SHP77 (cell line): ENCODE measurements around the gene GUCY1B1.
A peak's percentile ranks its signal among the peaks of the same experiment; 100 is the strongest.

ENCODE experiments used
- DNase-seq, 2 experiments: peaks; one replicate each; lab custom pipeline; 2025; lab: John Stamatoyannopoulos, UW

Gene GUCY1B1

DNA sequence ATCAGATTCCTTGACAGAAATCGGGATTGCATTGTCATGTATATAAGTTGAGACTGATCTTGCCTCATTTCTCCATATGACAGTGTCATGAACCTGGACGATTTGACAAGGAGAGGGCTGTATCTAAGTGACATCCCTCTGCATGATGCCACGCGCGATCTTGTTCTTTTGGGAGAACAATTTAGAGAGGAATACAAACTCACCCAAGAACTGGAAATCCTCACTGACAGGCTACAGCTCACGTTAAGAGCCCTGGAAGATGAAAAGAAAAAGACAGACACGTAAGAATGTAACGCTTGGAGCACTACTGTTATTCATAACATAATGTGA lies 40.9 kb downstream of the GUCY1B1 start:
- DNase-seq = no peak

DNA sequence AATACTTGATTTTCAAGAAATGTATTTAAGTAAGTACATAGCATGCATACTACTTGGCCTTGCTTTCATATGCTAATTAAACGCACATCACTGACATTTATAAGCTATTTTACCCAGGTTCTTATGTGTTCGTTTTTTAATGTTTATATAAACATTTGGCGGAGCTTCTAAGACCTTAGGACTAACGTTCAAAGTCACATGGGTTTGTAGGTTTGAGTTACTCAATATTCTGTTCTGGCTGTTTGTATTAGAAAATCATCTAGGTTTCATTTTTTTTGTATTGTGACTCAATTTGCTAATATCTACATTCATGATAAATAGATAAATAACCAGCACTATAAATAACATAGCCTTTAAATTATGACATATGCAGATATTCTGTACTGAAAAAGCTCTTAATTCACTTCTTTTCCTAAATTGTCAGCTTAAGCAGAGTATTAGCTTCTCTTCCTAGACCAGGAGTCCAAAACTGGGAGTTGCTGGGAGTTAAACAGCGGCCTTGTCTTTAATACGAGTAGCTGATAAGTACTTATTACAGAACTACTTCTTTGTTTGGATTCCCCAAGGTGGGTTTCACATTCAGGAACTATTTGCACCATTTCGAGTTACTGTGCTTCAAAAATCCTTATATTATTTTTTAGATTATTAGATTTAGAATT lies 42.0 kb downstream of the GUCY1B1 start:
- no peak for DNase-seq

DNA sequence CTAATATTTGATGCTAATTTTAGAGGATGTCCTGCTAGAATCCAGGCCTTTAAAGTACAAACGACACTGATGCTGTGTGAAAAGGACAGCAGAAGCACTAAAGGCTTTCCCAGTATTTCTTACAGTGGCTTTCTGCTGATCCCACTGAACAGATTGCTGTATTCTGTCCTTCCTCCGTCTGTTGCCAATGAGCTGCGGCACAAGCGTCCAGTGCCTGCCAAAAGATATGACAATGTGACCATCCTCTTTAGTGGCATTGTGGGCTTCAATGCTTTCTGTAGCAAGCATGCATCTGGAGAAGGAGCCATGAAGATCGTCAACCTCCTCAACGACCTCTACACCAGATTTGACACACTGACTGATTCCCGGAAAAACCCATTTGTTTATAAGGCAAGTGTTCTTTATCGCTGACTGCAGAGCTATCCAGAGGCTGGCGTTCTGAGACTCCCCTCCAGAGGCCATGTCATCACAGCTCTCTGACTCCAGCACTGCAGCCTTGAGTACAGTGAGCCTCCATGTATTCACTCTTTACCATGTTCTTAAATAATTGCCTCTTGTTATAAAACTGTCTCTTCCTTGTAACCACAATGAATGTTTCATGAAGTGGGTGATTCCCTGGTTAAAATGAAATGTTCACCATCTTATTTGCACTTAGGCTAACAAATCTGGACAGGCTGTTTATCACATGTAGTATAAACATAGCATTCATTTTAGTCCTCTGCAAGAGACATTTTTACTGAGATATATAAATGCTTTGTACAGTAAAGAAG lies 43.6 kb downstream of the GUCY1B1 start:
- no peak for DNase-seq

DNA sequence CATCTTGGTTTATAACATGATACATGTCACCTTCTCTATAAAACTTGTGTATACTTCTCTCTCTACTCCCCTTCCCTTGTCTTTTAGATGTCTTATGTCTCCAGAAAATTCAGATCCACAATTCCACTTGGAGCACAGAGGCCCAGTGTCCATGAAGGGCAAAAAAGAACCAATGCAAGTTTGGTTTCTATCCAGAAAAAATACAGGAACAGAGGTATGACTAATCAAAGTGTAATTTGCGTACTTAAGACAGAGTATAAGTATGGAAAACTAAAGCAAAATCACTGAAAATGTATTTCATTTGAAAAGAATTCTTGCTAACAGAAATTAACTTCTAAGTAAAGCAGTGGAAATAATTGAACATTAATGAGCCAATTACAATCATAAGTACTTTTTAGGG lies 46.2 kb downstream of the GUCY1B1 start:
- DNase-seq = no peak

DNA sequence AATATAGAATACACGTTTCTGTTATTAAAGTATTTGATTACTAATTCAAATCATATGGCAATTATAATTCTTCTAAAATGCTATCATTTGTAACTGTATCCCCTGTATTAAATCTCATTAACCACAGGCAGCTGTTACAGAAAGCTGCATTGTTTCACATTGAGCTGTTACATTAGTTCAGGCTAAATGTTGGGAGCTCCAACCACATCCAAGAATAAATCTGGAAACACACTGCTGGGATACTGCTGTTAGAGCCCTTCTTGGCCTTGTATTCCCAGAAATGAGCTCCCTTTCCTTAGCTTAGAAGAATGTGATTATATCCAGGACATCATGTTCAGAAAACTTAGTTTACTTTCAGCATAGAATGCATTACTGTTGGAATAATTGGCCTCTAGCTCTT lies 48.2 kb downstream of the GUCY1B1 start:
- no peak for DNase-seq

DNA sequence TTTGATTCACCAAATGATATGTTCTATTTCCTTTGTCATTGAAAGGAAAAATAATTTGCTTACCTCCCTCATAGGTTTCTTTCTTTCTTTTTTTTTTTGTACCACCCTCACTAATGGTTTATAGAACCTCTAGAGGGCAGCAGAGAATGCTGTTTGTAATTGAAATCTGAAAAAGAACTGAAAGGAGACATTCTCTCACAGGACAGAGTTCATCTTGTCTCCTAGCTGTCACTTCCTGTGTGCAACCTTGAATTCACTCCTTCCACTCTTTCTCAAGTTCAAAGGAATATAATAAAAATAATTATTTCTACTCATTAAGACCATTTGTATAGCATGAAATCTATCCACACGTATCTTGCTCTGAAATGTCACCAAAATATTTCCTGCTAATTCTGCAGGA lies 51.0 kb downstream of the GUCY1B1 start:
- DNase-seq = peak; percentile 35 to 39

DNA sequence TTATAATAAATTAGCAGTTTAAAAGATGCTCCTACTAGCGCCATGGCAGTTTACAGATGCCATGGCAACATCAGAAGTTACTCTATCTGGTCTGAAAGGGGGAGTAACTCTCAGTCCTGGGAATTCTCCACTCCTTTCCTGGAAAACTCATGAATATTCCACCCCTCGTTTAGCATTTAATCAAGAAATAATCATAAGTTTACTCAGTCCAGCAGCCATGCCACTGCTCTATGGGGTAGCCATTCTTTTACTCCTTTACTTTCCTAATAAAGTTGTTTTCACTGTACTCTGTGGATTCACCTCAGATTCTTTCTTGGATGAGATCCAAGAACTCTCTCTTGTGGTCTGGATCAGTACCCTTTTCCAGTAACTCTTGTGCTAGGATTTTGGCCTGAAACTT lies 52.3 kb downstream of the GUCY1B1 start:
- no peak for DNase-seq

DNA sequence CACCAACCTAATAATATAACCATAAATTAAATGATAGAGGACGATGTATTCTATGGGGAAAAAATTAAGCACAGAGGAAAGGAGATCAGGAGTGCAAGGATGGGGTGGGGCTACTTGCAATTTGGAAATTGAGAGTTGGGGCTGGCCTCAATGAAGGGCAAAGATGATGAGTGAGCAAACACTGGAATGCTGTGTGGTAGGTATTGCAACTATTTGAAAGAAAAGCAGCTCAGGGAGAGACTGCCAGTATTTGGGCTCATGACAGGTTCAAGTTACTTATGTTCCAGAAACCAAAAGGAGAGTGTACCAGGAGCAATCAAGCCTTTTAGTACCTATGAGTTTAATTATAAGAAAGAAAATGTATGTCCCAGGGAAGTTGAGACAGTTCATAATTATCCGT lies 59.8 kb downstream of the GUCY1B1 start:
- DNase-seq = no peak

DNA sequence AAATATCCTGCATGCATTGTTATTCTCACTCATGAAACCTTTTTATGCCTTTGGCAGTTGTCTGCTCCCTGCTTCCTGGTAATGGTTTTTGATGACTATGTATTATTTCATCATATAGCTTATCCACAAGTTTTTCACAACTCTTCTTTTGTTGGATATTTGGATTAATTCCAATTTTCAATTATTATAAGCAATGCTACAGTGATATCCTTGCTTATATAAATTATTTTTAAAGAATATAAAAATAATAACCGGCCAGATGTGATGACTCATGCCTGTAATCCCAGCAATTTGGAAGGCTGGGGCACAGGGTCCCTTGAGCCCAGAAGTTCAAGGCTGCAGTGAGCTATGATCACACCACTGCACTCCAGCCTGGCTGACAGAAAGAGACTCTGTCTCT lies 60.2 kb downstream of the GUCY1B1 start:
- DNase-seq = no peak

DNA sequence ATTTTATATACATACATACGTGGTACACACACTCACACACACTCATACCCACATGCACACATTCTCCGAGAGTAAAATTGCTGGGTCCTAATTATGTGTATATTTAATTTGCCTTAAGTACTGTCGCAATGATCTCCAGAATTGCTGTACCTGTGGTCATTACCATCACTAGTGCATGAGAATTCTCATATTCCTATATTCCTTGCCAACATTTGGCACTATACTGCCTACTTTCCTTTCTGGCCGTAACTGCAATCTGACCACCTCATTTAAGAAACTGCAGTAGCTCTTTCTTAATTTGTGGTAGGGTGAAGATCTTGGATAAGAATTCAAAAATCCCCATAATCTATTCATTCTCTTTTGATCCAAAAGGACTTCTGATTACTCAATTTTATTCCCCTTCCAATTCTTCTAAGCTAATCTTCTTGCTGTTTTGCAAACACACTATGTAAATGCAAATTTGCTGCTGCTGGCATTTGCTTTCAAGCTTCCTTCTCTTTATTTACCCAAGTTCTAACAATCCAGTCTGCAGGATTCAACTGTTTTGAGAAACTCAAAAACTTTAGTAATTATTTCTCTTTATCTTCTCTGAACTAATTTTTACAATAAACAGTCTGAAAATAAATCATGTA lies 62.2 kb downstream of the GUCY1B1 start:
- DNase-seq = no peak

DNA sequence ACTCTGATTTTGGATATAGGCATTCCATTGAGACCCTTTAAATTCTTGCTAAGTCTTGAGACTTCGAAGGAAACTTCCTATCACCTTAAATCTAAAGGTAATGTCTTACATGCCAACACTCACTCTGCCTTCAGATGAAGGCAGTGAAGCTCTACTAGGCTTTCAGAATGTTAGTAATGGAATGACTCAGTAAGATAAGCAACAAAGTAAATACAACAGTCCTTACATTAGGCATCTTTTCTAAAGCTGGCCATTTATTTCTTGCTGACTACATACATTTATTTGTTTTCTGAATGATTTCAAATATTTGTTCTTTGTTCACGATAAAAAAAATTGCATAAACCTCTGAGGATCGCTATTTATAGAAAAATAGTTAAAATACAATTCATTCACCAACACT lies 63.8 kb downstream of the GUCY1B1 start:
- DNase-seq = no peak

DNA sequence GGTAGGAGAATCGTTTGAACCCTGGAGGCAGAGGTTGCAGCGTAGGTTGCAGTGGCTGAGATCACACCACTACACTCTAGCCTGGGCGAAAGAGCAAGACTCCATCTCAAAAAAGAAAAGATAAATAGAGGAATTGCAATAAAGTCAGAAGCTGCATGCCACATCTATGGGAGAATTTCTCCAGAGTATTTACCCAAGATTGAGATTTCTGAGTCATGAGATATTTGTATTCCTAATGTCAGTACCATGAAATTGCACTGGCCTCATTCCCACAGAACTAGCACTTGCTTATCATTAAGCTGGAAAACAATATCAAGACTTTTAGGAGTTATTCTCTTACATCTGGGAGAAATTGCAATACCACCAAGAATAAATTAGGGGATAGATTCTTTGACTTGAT lies 69.8 kb downstream of the GUCY1B1 start:
- DNase-seq = no peak

DNA sequence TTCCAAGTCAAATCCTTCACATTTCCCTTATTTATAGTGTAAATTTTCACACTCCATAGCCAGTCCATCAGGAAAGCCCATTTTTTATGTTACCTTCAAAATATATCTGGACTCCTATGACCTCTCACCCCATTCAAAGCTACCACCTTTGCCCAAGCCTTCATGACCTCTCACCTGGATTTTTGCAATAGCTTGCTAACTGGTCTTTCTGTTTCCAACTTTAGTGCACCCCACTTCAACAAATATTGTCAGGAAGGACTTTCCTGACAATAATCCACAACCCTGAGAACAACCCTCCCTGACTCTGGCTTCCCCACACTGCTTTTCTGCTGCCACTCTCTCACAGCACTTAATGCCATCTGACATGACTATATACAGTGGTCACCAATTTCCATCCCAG lies 73.8 kb downstream of the GUCY1B1 start:
- no peak for DNase-seq

DNA sequence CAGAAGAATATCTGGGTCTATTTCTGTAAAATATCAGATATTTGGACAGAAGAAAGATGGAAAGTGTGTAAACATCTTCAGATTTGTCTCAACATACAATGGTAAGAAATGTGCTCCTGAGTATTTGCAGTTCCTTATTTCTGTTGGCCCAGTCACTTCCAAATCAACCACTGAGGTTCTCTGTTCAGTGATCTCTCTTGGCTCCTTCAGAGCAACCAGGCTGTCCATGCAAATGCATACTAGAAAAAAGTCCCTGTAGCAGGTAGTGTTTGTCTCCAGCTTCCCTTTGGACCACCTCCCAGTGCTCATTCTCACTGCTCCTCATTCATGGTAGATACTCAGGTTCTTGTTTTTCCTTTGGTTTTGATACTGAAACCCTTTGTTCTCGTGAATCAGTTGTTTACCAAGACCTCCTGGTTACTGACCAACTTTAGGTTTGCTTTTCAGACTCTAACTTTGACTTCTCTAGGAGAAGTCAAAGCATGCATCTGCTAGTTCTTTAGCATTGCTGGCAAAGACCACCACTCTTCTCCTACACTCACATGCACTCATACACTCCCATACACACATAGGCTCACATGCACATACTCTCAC lies 78.5 kb downstream of the GUCY1B1 start:
- DNase-seq = no peak

DNA sequence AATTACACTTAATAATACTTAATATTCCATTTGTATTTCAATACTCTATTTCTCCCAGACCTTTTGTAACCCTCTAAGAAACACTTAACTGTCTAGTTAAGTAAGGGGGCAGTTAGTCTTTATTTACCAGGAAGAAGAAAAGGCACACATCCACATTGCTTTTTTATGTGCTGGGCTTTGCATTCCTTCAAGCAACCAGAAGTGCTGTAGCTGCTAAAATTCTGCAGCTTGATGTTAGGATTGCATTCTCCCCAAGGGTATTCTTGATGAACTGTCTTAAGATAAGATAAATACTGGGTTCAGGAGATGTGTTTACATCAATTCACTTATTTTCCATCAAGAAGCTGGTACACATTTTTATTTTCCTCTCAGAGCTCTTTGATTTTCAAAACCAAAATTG lies 83.3 kb downstream of the GUCY1B1 start:
- no peak for DNase-seq

DNA sequence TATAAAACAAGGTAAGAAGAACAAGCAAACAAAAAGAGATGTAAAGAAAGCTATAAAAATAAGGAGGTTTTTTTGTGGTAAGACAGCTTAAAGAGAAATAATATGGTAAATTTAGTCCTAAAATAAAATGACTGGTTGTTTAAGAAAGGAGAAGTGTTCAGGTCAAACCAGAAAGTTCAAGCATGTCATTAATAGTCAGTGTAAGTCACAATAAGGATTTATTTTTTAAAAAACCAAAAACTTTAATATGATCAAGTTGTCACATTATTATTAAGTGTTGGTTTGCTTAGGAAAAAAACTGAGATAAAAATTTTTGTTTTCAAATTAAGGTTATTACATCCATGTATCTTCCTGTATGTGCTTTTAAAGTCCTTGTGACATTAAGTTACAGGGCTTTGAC lies 88.1 kb downstream of the GUCY1B1 start:
- no peak for DNase-seq

DNA sequence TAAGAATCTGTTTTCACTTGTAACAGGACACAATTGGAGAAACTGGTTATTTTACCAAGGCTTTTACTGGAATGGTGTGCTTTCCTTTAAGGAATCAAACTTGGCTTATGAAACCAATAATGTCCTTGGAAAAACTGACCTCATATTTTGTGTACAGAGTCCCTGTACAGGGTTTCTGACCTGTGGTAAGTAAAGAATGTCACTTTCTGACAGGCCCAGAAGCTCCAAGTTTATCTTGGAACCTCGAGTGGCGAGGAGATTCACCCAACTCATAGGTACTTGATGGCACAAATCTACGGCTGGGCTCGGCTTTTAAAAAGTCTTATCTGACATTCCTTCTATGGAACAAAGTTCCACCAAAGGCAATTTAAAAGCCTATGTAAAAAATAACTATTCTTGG lies 90.2 kb downstream of the GUCY1B1 start:
- DNase-seq = no peak

DNA sequence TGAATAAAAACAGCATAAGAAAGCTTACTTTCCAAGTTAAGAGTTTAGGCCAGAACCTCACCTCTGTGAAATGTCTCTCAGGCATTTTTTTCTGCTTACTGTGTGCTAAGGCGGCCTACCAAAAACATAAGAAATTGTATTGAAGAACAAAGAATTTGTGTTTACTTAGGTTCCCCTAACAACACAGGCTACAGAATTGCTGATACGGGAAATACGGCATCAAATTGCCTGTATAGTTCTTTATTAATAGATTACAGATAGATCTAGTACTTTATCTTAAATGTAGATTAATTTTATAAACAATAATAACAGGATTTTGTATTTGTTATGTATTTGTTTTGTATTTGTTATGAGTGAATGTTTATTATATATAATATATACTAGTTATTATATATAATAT lies 94.4 kb downstream of the GUCY1B1 start:
- no peak for DNase-seq

DNA sequence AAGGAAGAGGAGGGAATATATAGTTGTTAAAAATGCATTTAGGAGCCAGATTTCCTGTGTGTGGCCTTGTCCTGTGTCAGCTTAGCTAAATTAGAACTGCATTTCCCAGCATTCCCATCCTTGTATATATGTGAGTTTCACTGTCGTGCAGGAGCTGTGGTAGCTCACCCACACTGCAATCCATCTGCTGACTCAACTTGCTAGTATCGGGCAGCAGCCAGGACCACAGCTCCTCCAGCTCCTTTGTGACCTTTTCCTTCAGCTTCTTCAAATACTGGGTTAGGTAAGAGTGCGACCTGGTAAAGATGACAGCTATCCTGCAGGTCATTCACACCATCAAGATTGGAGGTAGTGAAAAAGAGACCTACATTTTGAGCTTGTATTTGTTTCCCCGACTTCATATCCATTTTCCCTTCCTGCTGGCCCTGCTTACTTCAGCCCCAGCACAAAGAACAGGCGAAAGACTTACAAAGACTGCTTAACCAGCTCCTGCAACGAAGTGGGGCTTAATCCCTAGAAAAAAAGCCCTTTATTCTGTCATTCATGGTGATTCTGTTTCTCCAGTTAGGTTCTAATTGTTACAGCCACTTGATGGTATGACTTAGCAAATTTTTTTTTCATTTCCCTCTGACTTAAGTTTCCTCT lies 95.9 kb downstream of the GUCY1B1 start:
- peak; percentile 21 to 60 for DNase-seq

DNA sequence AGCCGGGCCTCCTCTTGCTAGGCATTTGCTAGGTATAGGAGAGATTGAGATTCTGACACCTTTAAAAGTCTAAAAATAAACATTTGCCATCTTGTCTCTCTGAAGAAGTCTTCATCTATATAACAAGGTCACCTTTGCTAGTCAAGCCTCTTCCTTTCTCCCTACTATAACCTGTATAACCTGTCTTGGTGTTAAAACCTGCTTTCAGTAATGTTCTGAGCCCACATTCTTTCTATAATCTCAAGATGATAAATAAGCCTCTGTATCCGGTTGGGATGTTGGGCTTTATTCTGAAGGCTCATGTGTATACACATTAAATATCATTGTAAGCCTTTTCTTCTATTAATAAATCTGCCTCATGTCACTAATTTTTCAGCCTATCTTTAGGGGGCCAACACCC lies 97.1 kb downstream of the GUCY1B1 start:
- no peak for DNase-seq
